ENCODE measurements around the gene CBR3. TPM values are rescaled to one million over a fixed set of nuclear protein-coding genes. Genes with fewer than 3 reads are reported as not detected.

CBR3 gene
- total RNA-seq, 1 experiment from 2014 or later = 1.6 TPM

DNA sequence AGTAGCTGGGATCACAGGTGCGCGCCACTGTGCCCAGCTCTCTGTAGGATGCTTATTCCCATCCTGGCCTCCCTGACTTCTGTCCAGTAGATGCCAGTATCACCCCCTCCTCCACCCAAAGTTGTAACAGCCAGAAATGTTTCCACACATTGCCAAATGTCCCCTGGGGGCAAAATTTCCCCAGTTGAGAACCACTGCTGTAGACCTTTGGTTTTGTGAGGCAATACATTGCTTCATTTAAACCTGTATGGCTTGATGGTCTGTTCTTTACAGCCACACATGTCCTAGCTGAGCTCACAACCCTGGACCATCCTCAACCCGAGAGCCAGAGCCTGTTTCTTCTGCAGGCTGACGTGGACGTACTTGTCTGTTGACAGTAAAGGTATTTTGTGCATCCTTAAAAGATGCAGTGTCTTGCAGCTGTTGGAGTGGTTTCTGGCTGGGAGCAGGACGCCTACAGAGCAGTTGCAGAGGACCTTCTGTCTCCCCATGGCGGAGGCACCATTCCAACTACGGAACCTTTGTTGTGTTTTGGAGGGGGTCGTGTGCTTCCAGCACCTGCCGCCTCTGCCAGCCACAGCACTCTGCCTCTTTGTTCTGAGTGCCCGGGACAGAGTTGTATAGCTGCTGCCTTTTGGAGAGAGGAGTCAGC, 48.4 kb downstream of the CBR3 start:
- Histone ChIP-seq H3K27ac (ENCODE audit: low read length) (no peak overlapping the region), H3K9me3 (ENCODE audit: control insufficient read depth, insufficient read depth, low read depth, low read length) (no peaks in the 10 kb centered on the region), H3K4me3 (ENCODE audit: low read depth in 2 of 2, low read length in 2 of 2) (no peak overlapping the region), H3K27me3 (ENCODE audit: control insufficient read depth, insufficient read depth, low read length) (no peaks in the 10 kb centered on the region), H3K36me3 (ENCODE audit: control insufficient read depth, insufficient read depth, low read length) (no peaks in the 10 kb centered on the region), H3K4me1 (ENCODE audit: control insufficient read depth, insufficient read depth, low read length) (peaks cover 2% of the 10 kb centered on the region)
- ChIA-PET POLR2A (no interaction called here), CTCF (no interaction called here)
- no peak for DNase-seq (ENCODE audit: low read depth, low spot score)
- in situ Hi-C loops (cut with HindIII; ENCODE audit: low pct_unique_long_range_greater_than_20kb, low sequenced_read_pairs) (no loop called here), intact Hi-C loops (cut with micrococcal nuclease; ENCODE audit: unreplicated experiment) (no loop called here)
- no TSS peak for BruUV-seq (replicated peaks)
- no peak for ATAC-seq
- TF ChIP-seq SIN3A (IDR thresholded peaks at IDR 0.05; ENCODE audit: borderline replicate concordance, insufficient read depth, low read depth, low read length) (no peak), POLR2AphosphoS5 (IDR thresholded peaks at IDR 0.05; ENCODE audit: low read depth, low read length) (no peak), TCF7L2 (IDR thresholded peaks at IDR 0.05; ENCODE audit: low read depth, low read length) (no peak)
- TF ChIP-seq, protein P1, sequence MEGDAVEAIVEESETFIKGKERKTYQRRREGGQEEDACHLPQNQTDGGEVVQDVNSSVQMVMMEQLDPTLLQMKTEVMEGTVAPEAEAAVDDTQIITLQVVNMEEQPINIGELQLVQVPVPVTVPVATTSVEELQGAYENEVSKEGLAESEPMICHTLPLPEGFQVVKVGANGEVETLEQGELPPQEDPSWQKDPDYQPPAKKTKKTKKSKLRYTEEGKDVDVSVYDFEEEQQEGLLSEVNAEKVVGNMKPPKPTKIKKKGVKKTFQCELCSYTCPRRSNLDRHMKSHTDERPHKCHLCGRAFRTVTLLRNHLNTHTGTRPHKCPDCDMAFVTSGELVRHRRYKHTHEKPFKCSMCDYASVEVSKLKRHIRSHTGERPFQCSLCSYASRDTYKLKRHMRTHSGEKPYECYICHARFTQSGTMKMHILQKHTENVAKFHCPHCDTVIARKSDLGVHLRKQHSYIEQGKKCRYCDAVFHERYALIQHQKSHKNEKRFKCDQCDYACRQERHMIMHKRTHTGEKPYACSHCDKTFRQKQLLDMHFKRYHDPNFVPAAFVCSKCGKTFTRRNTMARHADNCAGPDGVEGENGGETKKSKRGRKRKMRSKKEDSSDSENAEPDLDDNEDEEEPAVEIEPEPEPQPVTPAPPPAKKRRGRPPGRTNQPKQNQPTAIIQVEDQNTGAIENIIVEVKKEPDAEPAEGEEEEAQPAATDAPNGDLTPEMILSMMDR (IDR thresholded peaks at IDR 0.05) = no peak
- TF ChIP-seq, protein P2, sequence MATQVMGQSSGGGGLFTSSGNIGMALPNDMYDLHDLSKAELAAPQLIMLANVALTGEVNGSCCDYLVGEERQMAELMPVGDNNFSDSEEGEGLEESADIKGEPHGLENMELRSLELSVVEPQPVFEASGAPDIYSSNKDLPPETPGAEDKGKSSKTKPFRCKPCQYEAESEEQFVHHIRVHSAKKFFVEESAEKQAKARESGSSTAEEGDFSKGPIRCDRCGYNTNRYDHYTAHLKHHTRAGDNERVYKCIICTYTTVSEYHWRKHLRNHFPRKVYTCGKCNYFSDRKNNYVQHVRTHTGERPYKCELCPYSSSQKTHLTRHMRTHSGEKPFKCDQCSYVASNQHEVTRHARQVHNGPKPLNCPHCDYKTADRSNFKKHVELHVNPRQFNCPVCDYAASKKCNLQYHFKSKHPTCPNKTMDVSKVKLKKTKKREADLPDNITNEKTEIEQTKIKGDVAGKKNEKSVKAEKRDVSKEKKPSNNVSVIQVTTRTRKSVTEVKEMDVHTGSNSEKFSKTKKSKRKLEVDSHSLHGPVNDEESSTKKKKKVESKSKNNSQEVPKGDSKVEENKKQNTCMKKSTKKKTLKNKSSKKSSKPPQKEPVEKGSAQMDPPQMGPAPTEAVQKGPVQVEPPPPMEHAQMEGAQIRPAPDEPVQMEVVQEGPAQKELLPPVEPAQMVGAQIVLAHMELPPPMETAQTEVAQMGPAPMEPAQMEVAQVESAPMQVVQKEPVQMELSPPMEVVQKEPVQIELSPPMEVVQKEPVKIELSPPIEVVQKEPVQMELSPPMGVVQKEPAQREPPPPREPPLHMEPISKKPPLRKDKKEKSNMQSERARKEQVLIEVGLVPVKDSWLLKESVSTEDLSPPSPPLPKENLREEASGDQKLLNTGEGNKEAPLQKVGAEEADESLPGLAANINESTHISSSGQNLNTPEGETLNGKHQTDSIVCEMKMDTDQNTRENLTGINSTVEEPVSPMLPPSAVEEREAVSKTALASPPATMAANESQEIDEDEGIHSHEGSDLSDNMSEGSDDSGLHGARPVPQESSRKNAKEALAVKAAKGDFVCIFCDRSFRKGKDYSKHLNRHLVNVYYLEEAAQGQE (IDR thresholded peaks at IDR 0.05; ENCODE audit: insufficient read depth in 1 of 2, low read depth in 2 of 2, low read length in 1 of 2) = no peak

DNA sequence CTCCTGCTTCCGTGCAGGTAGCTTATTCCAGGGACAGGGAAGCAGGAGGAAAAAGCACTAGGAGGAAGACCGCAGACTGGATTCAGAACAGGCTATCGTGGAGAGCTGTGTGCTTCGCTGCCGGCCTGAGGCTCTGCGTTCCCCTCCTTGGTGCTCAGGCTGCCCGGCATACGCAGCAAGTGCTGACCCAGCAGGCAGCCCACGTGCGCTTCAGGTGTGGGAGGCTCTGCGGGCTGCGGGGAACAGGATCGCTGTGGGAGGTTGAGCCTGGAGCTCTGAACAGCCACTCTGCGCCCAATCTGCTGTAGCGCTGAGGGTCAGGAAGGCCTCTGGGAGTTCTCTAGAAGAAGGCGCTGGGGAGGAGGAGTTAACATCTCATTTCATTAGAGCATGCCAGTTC, 49.7 kb downstream of the CBR3 start:
- intact Hi-C loops (cut with micrococcal nuclease; ENCODE audit: unreplicated experiment) (no loop called here), in situ Hi-C loops (cut with HindIII; ENCODE audit: low pct_unique_long_range_greater_than_20kb, low sequenced_read_pairs) (no loop called here)
- ATAC-seq = no peak
- Histone ChIP-seq H3K9me3 (ENCODE audit: control insufficient read depth, insufficient read depth, low read depth, low read length) (no peaks in the 10 kb centered on the region), H3K27me3 (ENCODE audit: control insufficient read depth, insufficient read depth, low read length) (no peaks in the 10 kb centered on the region), H3K4me1 (ENCODE audit: control insufficient read depth, insufficient read depth, low read length) (peaks cover 4% of the 10 kb centered on the region), H3K27ac (ENCODE audit: low read length) (no peak overlapping the region), H3K4me3 (ENCODE audit: low read depth in 2 of 2, low read length in 2 of 2) (no peak overlapping the region), H3K36me3 (ENCODE audit: control insufficient read depth, insufficient read depth, low read length) (no peaks in the 10 kb centered on the region)
- no TSS peak for BruUV-seq (replicated peaks)
- POLR2A ChIA-PET = no interaction called here
- CTCF ChIA-PET = no interaction called here
- no peak for DNase-seq (ENCODE audit: low read depth, low spot score)
- TF ChIP-seq, protein P2 (IDR thresholded peaks at IDR 0.05; ENCODE audit: insufficient read depth in 1 of 2, low read depth in 2 of 2, low read length in 1 of 2) = no peak
